HEK293 (cell line): ENCODE results near the gene RBFOX2.

Experiments used
- CTCF ChIA-PET: fragments of 350-600 bp; formaldehyde crosslinking; extraction: SDS; loops from one replicate; lab custom pipeline; 2021; ENCODE audit warnings: antibody characterized with exemption; lab: Yijun Ruan, JAX
- POLR2A ChIA-PET: fragments of 300-600 bp; formaldehyde crosslinking; extraction: SDS; loops from one replicate; lab custom pipeline; 2020; ENCODE audit warnings: antibody characterized with exemption, inconsistent platforms; lab: Yijun Ruan, JAX
- H3K27ac ChIP-seq: fragments of 200-500 bp; sonication (Bioruptor generic); 2 replicates; pipeline ENCODE4 v1.5.1; 2014; ENCODE audit warnings: low read depth, low read length, control low read depth, inconsistent platforms; ENCODE audit errors: extremely low read depth
- H3K36me3 ChIP-seq, 2 experiments: fragments of 200-500 bp in 1 of 2; sonication (Bioruptor generic) in 1 of 2; 1 replicate in 1 of 2; 2 replicates in 1 of 2; pipeline ENCODE4 v1.5.1; 2014 to 2017; ENCODE audit warnings: inconsistent platforms in 2 of 2, low read length in 2 of 2; ENCODE audit not compliant: control insufficient read depth in 2 of 2, insufficient read depth in 1 of 2
- H3K4me1 ChIP-seq: fragments of 200-500 bp; sonication (Bioruptor generic); 2 replicates; pipeline ENCODE4 v1.5.1; 2014; ENCODE audit warnings: mild to moderate bottlenecking, low read length, inconsistent platforms; ENCODE audit not compliant: control insufficient read depth, insufficient read depth
- H3K4me3 ChIP-seq: 2 replicates; pipeline ENCODE4 v1.5.1; 2011; ENCODE audit warnings: low read depth, mild to moderate bottlenecking, control low read depth, low read length, moderate library complexity
- H3K9me3 ChIP-seq: fragments of 200-500 bp; sonication (Bioruptor generic); 2 replicates; pipeline ENCODE4 v1.5.1; 2014; ENCODE audit warnings: low read depth, low read length, inconsistent platforms; ENCODE audit not compliant: control insufficient read depth, insufficient read depth
- INSM2 ChIP-seq: fragments of 450-650 bp; formaldehyde crosslinking; IDR thresholded peaks from 2 replicates; pipeline ENCODE4 v1.5.1; 2016; ENCODE audit warnings: missing biosample characterization, missing genetic modification characterization
- PRDM1 ChIP-seq: fragments of 450-650 bp; formaldehyde crosslinking; IDR thresholded peaks from 2 replicates; pipeline ENCODE4; 2016; ENCODE audit warnings: missing biosample characterization, missing genetic modification characterization
- ZBTB1 ChIP-seq: fragments of 450-650 bp; formaldehyde crosslinking; IDR thresholded peaks from 2 replicates; pipeline ENCODE4 v1.5.1; 2016; ENCODE audit warnings: missing biosample characterization, missing genetic modification characterization
- ZBTB6 ChIP-seq: fragments of 450-650 bp; formaldehyde crosslinking; IDR thresholded peaks from 2 replicates; pipeline ENCODE4 v1.5.1; 2017; ENCODE audit warnings: missing biosample characterization, missing genetic modification characterization
- ZNF148 ChIP-seq: fragments of 450-650 bp; formaldehyde crosslinking; IDR thresholded peaks from 2 replicates; pipeline ENCODE4 v1.5.0; 2017; ENCODE audit warnings: missing biosample characterization, missing genetic modification characterization, borderline replicate concordance
- ZNF280C ChIP-seq: fragments of 450-650 bp; formaldehyde crosslinking; IDR thresholded peaks from 2 replicates; pipeline ENCODE4 v1.5.1; 2016; ENCODE audit warnings: missing biosample characterization, missing genetic modification characterization
- ZNF362 ChIP-seq: fragments of 450-650 bp; formaldehyde crosslinking; IDR thresholded peaks from 2 replicates; pipeline ENCODE4 v1.5.1; 2016; ENCODE audit warnings: missing biosample characterization, missing genetic modification characterization
- ZNF366 ChIP-seq: fragments of 450-650 bp; formaldehyde crosslinking; conservative IDR thresholded peaks from 2 replicates; pipeline ENCODE4 v1.5.1; 2016; ENCODE audit warnings: missing biosample characterization, missing genetic modification characterization
- ZNF423 ChIP-seq: fragments of 450-650 bp; formaldehyde crosslinking; IDR thresholded peaks from 2 replicates; pipeline ENCODE4 v1.5.1; 2016; ENCODE audit warnings: missing biosample characterization, missing genetic modification characterization
- ZNF645 ChIP-seq: fragments of 450-650 bp; formaldehyde crosslinking; IDR thresholded peaks from 2 replicates; pipeline ENCODE4; 2016; ENCODE audit warnings: missing biosample characterization, missing genetic modification characterization
- ZNF701 ChIP-seq: fragments of 450-650 bp; formaldehyde crosslinking; IDR thresholded peaks from 2 replicates; pipeline ENCODE4 v1.5.1; 2016; ENCODE audit warnings: missing biosample characterization, missing genetic modification characterization

The RBFOX2 gene

GRCh38 chr22:35695202-35695601, 333.4 kb downstream of the RBFOX2 start:
- TF ChIP-seq ZBTB6 (no peak), INSM2 (tag by site-specific recombination) (no peak), PRDM1 (tag by site-specific recombination) (no peak), ZNF362 (tag by site-specific recombination) (no peak), ZBTB1 (tag by site-specific recombination) (no peak), ZNF280C (no peak), ZNF423 (tag by site-specific recombination) (no peak)
- no peaks in the 10 kb centered on the region for H3K4me1 ChIP-seq
- H3K4me3 ChIP-seq = no peak overlapping the region
- H3K36me3 ChIP-seq = no peaks in the 10 kb centered on the region
- no peaks in the 10 kb centered on the region for H3K9me3 ChIP-seq
- H3K27ac ChIP-seq = no peak overlapping the region
- CTCF ChIA-PET = no interaction called here
- POLR2A ChIA-PET = no interaction called here

GRCh38 chr22:35690001-35690400, 338.6 kb downstream of the RBFOX2 start:
- H3K9me3 ChIP-seq = no peaks in the 10 kb centered on the region

GRCh38 chr22:35688913-35689675, 339.5 kb downstream of the RBFOX2 start:
- TF ChIP-seq ZNF645 (tag by site-specific recombination) (no peak), ZNF148 (tag by site-specific recombination) (no peak)
- TF ChIP-seq, all 188 proteins: peak for 0
- Histone ChIP-seq H3K36me3 (no peaks in the 10 kb centered on the region), H3K9me3 (no peaks in the 10 kb centered on the region), H3K4me3 (no peak overlapping the region), H3K27ac (no peak overlapping the region), H3K4me1 (no peaks in the 10 kb centered on the region)
- ChIA-PET CTCF (interaction anchor here (0.6 to 2.6 kb wide), 3 partner anchors 338 to 422 kb away, joined by 3 to 6 read pairs (median 4); no protein-coding TSS in a partner anchor), POLR2A (no interaction called here)

More at GRCh38 chr22:35690001-35690400, 338.6 kb downstream of the RBFOX2 start:
- ChIA-PET POLR2A (no interaction called here), CTCF (interaction anchor here (1.0 to 1.1 kb wide), 2 partner anchors 339 to 376 kb away, joined by 4 read pairs; no protein-coding TSS in a partner anchor)
- no peak overlapping the region for H3K27ac ChIP-seq
- H3K36me3 ChIP-seq = no peaks in the 10 kb centered on the region
- no peaks in the 10 kb centered on the region for H3K4me1 ChIP-seq
- TF ChIP-seq ZNF366 (tag by site-specific recombination) (peak; percentile 66), ZNF701 (tag by site-specific recombination) (no peak)
- H3K4me3 ChIP-seq = no peak overlapping the region
